Measurements from ENCODE around the gene DPH6.

DNA sequence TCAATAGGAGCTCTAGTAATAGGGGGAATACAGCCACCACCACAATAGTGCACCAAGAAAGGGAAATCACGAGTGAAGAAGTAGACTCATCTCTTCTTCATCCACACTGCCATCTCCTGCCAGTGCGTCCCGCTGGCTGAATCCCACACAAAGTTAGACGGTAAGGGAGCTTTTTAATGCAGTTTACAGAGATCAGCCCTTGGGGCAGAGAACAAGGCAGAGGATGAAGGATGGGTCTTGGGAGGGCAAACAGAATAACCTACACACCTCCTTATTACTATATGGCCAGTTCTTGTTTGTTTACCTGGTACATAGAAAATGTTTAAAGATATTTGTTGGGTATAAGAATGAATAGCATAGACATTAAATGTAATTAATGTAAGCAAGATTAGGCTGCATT lies 11.0 kb upstream of the DPH6 start:
- TF ChIP-seq, protein P1, sequence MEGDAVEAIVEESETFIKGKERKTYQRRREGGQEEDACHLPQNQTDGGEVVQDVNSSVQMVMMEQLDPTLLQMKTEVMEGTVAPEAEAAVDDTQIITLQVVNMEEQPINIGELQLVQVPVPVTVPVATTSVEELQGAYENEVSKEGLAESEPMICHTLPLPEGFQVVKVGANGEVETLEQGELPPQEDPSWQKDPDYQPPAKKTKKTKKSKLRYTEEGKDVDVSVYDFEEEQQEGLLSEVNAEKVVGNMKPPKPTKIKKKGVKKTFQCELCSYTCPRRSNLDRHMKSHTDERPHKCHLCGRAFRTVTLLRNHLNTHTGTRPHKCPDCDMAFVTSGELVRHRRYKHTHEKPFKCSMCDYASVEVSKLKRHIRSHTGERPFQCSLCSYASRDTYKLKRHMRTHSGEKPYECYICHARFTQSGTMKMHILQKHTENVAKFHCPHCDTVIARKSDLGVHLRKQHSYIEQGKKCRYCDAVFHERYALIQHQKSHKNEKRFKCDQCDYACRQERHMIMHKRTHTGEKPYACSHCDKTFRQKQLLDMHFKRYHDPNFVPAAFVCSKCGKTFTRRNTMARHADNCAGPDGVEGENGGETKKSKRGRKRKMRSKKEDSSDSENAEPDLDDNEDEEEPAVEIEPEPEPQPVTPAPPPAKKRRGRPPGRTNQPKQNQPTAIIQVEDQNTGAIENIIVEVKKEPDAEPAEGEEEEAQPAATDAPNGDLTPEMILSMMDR (IDR thresholded peaks at IDR 0.05): no peak
- TF ChIP-seq CEBPB (IDR thresholded peaks at IDR 0.05): no peak
- TF ChIP-seq RFX5 (IDR thresholded peaks at IDR 0.05): no peak
- TF ChIP-seq POLR2A (IDR thresholded peaks at IDR 0.05; ENCODE audit: low read length): no peak
- TF ChIP-seq REST (IDR thresholded peaks at IDR 0.05): no peak
- TF ChIP-seq SMC3 (IDR thresholded peaks at IDR 0.05): no peak
- no peak for TF ChIP-seq KDM1A (IDR thresholded peaks at IDR 0.05; ENCODE audit: low read depth)
- no peak for TF ChIP-seq HDAC2 (IDR thresholded peaks at IDR 0.05)
- TF ChIP-seq CBX2 (IDR thresholded peaks at IDR 0.05; ENCODE audit: borderline replicate concordance, low read depth): no peak
- TF ChIP-seq RCOR1 (IDR thresholded peaks at IDR 0.05; ENCODE audit: low read depth, low read length): no peak
- no peak for TF ChIP-seq SREBF2 (IDR thresholded peaks at IDR 0.05)
- no peak for TF ChIP-seq RNF2 (IDR thresholded peaks at IDR 0.05; ENCODE audit: borderline replicate concordance, low read depth)

Data from A549 (cell line).